ENCODE data around the gene C6orf136.

C6orf136 gene

GRCh38 chr6:30687659-30688431, 40.9 kb downstream of the C6orf136 start:
- DNase-seq = no peak

- no peak for DNase-seq
These were observed 41.6 kb downstream of the C6orf136 start for GRCh38 chr6:30688569-30688968.

- DNase-seq = no peak
These were observed 42.3 kb downstream of the C6orf136 start for GRCh38 chr6:30689022-30689865.

- no peak for DNase-seq
These were observed 43.1 kb downstream of the C6orf136 start for GRCh38 chr6:30689985-30690384.

GRCh38 chr6:30690403-30691207, 43.7 kb downstream of the C6orf136 start, which contains the start of gene NRM:
Gene NRM, minus strand, starts transcription at chr6:30690984. Its CDS starts 10 bp downstream, at chr6:30690974.
- DNase-seq = peak; percentile 66

GRCh38 chr6:30691208-30691847, 44.4 kb downstream of the C6orf136 start:
- DNase-seq = no peak

- no peak for DNase-seq
These were observed 49.5 kb downstream of the C6orf136 start for GRCh38 chr6:30696432-30696831.

- no peak for DNase-seq
These were observed 53.4 kb downstream of the C6orf136 start for GRCh38 chr6:30700340-30700739.

All from activated CD4-positive, alpha-beta T cell treated with anti-CD3 and anti-CD28 coated beads, Interleukin-2, amount 50 U/mL, for 1 hour (primary cell).